Measurements from ENCODE around the gene CBR1.
"Not testable (repeated sequence)": the region's sequence is repeated elsewhere in the genome, so short reads cannot be mapped to it uniquely, and the experiment has no call there.

The CBR1 gene

DNA sequence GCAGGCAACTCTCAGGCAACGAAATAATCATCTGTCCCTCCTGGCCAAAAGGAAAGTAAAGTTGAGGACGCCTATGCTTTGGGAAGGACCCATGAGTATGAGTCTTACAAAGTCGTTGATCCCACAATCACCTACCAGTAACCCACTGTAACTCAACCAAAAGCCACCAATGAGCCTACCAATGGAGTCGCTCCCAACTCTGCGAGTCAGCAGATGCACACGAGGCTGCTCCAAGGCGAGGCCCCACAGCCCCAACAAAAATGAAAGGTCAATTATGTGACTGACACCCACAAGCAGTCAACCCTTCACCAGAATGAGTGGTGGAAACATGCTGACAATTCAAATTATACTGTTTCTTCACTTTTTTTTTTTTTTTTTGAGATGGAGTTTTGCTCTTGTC is 21.5 kb upstream of the CBR1 start:
- DNase-seq (ENCODE audit: low read depth in 1 of 2, low spot score in 1 of 2) = no peak

DNA sequence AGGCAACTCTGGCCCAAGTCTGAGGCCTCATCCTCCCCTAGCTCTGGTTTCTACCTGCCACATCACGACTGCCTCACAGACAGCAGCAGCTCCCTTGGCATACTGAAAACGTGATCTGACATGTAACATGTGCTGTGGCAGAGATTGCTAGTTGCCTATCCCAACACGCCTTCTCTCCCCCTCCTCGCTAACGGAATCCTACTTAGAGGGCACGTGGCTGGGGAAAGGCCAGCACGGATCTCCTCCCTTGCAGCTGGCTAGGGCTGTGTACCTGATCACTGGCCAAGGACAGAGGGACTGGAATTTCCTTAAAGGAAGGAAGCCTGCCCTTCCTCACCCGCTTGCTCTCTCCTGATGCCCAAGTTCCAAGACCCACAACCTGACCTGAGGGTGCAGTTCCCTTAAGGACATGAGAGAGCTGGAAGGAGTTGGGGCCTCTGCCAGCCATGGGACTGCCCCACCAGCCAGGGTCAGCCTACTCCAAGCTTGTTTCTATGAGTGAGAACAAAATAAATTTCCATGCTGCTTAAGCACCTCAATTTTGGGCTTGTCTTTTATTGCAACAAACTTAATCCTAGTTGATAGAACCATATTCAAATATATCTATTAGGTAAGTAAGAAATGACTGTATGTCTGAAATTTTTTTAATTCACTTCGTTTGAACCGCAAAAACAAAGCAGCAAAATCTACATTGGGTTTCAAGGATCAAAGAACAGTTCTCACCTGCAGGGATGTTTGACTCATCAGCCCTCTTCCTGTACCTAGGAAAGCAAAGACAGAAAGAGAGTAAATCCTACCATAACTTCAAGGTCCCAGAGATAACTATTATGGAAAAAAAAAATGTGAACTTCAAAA is 16.7 kb upstream of the CBR1 start:
- DNase-seq (ENCODE audit: low read depth in 1 of 2, low spot score in 1 of 2) = no peak

DNA sequence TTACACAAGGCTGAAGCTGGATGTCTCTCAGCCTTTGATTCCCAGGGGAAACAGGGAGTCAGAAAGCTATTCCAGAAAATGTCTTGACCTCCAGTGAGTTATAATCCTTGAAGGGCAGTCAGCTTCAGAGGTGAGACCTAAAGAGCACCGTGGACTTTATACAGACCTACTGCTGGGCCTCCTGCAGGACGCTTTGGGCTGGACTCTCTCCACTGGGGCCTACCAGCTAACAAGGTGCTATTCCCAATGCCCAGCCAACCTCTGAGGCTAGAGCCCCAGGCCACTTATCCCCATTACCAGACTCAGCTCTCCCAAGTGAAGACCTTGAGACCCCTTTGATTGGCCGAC is 16.1 kb upstream of the CBR1 start:
- DNase-seq (ENCODE audit: low read depth in 1 of 2, low spot score in 1 of 2) = no peak

- no peak for DNase-seq (ENCODE audit: low read depth in 1 of 2, low spot score in 1 of 2)
These were observed 14.3 kb upstream of the CBR1 start for GRCh38 chr21:36055551-36055950.

DNA sequence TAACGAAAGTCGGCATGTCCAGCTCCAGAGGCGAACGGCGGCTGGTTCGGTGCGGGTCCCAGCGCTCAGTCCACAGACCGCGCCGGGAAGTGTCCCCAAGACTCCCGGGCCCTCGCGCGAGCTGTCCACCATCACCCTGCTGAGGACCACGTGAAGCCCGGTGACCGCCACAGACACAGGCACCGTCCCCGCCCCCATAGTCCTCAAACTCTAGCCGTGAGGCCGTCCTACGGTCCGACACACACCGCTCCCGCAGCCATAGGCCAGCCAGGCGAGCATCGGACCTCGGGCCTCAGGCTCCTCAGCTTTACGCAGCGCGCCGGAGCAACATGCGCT is 10.0 kb upstream of the CBR1 start:
- peak in 1 of 2 donors; percentile 5 for DNase-seq (ENCODE audit: low read depth in 1 of 2, low spot score in 1 of 2)

DNA sequence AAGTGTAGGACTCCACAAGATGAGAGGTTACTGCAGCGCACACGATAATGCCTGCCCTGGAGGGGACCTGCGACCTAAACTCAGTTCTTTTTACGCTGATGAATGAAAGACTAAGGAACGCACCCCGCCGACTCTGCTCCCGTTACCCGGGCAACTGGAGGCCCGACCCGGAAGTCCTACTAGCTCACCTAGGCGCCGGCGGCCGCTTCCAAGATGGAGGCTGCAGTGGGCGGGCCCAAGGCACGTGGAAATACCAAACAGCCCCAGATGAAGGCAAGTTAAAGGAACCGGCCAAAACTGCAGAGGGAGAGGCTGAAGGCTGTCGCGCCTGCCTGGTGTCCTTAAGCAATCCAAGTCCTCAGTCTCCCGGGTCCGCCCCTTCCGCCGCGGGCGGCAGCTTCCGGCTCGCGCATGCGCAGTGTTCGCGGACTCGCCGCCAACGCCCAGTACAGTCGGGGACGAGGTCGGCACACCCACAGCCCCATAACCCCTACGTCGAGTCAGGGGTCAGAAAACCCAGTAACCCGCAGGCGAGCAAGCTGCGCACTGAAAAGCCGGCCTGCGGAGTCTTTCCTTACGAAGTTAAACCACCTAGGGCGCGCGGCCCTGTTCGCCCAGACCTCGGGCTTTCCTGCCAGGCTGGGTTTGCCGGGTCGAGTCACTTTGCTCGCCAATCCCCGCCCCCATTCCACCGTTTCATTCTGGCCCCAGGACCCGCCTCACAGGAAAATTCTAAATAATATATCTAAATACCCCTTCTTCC is 9.5 kb upstream of the CBR1 start, which contains the start of gene SETD4:
TSS of gene SETD4 (minus strand) at position 368 of the 763 bp plus-strand sequence. CDS start 1,638 bp downstream, outside the sequence.
- DNase-seq (ENCODE audit: low read depth in 1 of 2, low spot score in 1 of 2) = peak; percentile 88 to 92

GRCh38 chr21:36061445-36061844 is 8.4 kb upstream of the CBR1 start:
- no peak for DNase-seq (ENCODE audit: low read depth in 1 of 2, low spot score in 1 of 2)

DNA sequence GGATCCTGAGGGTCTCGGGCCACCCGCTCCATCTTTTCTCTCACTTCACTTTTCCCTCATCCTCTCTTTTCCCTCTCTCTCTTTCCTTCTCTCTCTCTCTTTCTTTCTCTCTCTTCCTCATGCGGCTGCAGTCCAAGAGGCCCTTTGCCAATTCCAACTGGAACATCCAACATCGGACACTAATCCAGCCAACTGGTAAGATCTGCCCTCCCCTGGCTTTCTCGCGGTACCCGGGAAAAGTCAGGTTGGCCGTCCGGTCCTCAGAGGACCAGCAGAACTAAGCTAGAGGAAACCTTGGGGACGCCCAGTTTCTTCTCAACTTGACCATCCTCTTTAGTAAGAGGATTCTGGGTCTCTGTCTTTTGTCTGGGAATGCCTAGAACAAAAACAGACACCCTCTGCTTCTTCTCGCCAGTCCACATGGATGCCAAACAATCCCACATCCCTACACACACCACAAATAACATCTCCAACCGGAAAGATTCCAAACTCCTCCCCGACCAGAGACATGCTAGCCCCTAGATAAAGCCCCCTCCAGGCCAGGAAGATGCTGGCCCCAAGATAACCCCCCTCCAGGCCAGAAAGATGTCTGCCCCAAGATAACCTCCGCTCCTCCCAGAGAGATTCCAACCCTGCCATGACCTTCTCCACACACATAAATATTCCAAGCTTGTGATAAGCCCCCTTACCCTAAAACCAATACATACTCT is 6.3 kb upstream of the CBR1 start:
- DNase-seq (ENCODE audit: low read depth in 1 of 2, low spot score in 1 of 2) = no peak

- no peak for DNase-seq (ENCODE audit: low read depth in 1 of 2, low spot score in 1 of 2)
These were observed 5.8 kb upstream of the CBR1 start for GRCh38 chr21:36064085-36064460.

DNA sequence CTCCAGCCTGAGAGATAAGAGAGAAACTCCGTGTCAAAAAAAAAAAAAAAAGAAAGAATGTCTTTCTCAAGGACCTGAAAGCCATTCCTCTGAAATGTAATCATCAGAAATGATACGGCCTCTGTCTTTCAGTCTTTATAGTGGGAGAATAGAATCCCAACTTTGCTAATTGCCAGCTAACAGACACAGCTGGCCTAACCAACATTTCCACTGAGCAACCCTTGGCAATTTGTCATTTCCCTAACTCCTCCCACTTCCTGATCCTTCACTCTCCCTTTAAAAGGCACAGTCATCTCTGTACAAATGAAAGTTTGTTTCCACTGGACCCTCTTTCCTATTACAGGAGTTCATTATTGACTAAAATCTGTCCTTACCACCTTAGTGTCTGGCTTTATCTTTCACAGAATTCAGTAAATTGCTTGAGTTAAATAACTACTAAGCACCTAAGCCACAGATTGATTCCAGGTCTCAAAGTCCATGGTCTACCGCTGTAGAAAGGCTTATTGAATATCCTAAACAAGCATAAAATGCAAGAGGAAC is 4.3 kb upstream of the CBR1 start:
- no peak for DNase-seq (ENCODE audit: low read depth in 1 of 2, low spot score in 1 of 2)

DNA sequence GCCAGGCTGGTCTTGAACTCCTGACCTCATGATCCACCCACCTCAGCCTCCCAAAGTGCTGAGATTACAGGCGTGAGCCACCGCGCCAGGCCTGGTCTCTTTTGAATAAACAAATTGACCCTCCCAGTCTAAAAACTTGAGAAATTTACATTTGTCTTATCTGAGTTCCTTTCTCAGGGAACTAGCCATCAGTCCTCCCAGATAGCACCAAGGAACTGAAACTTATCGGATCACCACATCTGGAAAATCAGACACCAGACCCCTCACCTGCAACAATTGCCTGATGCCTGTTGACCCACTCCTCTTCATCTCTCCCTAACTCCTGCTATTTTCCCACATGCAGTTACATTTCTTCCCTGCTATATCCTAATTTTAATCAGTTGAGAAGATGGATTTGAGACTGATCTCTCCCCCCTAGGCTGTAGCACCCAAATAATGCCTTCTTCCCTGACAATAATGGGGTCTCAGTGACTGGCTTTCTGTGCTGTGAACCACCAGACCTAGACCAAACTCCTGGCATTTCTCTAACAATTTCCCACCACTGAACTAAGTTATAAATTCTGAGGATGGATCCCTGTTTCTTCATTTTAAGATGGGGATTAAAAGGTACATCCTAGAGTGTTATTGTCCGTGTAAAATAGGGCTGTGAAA is 951 bp upstream of the CBR1 start:
- DNase-seq (ENCODE audit: low read depth in 1 of 2, low spot score in 1 of 2) = no peak

DNA sequence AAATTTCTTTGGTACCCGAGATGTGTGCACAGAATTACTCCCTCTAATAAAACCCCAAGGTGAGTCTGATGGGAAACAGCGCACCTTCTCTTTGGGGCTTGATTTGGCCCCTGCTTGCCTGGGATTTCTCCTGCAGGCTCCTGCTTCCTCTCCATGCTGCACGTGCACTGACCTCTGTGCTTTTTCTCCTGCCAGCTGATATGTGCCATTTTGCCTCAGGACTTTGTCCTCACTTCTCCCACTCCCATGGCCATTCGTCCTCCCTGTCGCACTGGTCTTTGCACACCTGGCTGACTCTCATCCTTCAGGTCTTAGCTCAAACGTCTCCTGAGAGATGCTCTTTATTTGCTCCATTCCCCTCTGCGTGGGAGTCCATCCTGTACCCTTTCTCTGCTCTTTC is 1.2 kb downstream of the CBR1 start:
- DNase-seq (ENCODE audit: low read depth in 1 of 2, low spot score in 1 of 2) = no peak

- DNase-seq (ENCODE audit: low read depth in 1 of 2, low spot score in 1 of 2) = no peak
These were observed 2.8 kb downstream of the CBR1 start for GRCh38 chr21:36072453-36073162.

GRCh38 chr21:36073181-36073580 is 3.4 kb downstream of the CBR1 start:
- DNase-seq (ENCODE audit: low read depth in 1 of 2, low spot score in 1 of 2) = no peak

GRCh38 chr21:36073911-36074310 is 4.1 kb downstream of the CBR1 start:
- not testable (repeated sequence) for DNase-seq (ENCODE audit: low read depth in 1 of 2, low spot score in 1 of 2)

- DNase-seq (ENCODE audit: low read depth in 1 of 2, low spot score in 1 of 2) = no peak
These were observed 5.3 kb downstream of the CBR1 start for GRCh38 chr21:36075171-36075570.

GRCh38 chr21:36075953-36076352 is 6.1 kb downstream of the CBR1 start:
- no peak for DNase-seq (ENCODE audit: low read depth in 1 of 2, low spot score in 1 of 2)

- no peak for DNase-seq (ENCODE audit: low read depth in 1 of 2, low spot score in 1 of 2)
These were observed 7.2 kb downstream of the CBR1 start for GRCh38 chr21:36076878-36077655.

- no peak for DNase-seq (ENCODE audit: low read depth in 1 of 2, low spot score in 1 of 2)
These were observed 7.9 kb downstream of the CBR1 start for GRCh38 chr21:36077758-36078157.

All from stimulated activated CD4-positive, alpha-beta T cell treated with anti-CD3 and anti-CD28 coated beads, Interleukin-15, amount 100 ng/mL, for 1 hour (primary cell).